Measurements from ENCODE around the gene SPATA20.
A peak's percentile ranks its signal among the peaks of the same experiment; 100 is the strongest.

The SPATA20 gene

DNA sequence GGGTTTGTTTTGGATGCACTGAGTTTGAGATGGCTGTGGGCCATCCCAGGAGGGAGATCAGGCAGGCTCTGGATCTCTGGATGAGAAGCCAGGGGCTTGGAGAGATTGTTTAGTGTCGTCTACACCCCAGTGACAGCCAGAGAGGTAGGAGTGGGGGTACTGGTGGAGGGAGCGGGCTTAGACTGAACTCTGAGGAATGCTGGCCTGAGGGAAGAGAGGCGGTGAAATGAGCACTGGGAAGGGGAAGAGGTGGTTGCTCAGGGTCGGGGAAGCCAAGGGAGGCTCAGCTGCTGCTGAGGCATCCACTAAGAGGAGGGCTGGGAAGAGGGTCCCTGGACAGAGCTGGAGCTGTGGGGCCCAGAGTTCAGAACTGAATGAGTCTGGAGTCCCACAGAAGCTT lies 37.1 kb downstream of the SPATA20 start:
- no peak overlapping the region for H3K4me3 ChIP-seq
- peaks cover 17% of the 10 kb centered on the region for H3K4me1 ChIP-seq
- TF ChIP-seq Cebpa-rat (IDR thresholded peaks at IDR 0.05), result no peak
- no peaks in the 10 kb centered on the region for H3K36me3 ChIP-seq
- no peaks in the 10 kb centered on the region for H3K9me3 ChIP-seq
- no peaks in the 10 kb centered on the region for H4K20me1 ChIP-seq
- H3K27me3 ChIP-seq, result no peaks in the 10 kb centered on the region
- H3K4me2 ChIP-seq, result no peak overlapping the region
- H3K9ac ChIP-seq, result no peak overlapping the region
- H3K27ac ChIP-seq, result no peak overlapping the region

DNA sequence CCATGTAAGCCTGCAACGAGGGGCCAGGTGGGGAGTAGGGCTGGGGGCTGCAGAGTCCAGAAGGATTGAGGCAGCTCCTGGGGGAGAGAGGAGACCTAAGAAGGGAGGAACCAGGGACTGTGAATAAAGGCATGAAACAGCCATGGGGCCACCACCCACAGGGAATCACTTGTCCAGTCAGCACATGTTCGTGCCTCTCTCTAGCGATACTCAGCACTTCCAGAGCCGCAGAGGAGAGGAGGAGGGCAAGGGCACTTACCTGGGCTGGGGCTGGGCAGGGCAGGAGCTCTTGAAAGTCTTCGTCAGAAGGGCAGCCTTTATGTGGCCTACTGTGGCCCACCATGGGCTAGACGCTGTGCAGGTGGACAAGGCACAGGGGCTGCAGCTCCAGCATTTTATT lies 37.8 kb downstream of the SPATA20 start:
- no peaks in the 10 kb centered on the region for H3K9me3 ChIP-seq
- H3K36me3 ChIP-seq, result no peaks in the 10 kb centered on the region
- peaks cover 17% of the 10 kb centered on the region for H3K4me1 ChIP-seq
- no peak overlapping the region for H3K4me2 ChIP-seq
- H3K27ac ChIP-seq, result no peak overlapping the region
- no peak overlapping the region for H3K4me3 ChIP-seq
- H4K20me1 ChIP-seq, result no peaks in the 10 kb centered on the region
- H3K27me3 ChIP-seq, result no peaks in the 10 kb centered on the region
- H3K9ac ChIP-seq, result no peak overlapping the region
- no peak for TF ChIP-seq Cebpa-rat (IDR thresholded peaks at IDR 0.05)

DNA sequence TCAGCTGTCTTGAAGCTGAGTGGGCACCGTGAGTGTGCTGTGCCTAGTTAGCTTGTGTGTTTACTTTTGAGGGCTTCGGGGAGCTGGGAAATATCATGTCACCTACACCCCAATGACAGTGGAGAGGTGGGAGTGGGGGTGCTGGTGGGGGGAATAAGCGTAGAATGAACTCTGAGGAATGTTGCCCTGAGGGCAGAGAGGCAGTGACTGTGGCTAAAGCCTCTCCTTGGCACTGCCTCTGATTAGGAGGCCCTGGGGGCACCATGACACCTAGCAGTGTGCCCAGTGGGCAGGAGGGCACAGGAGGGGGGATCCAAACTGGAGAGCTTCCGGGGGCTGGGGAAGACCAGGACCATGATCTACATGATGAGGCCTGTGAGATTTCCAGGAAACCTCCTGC lies 38.4 kb downstream of the SPATA20 start:
- no peak overlapping the region for H3K4me3 ChIP-seq
- peaks cover 17% of the 10 kb centered on the region for H3K4me1 ChIP-seq
- H3K36me3 ChIP-seq, result no peaks in the 10 kb centered on the region
- H3K27ac ChIP-seq, result no peak overlapping the region
- no peaks in the 10 kb centered on the region for H4K20me1 ChIP-seq
- H3K9me3 ChIP-seq, result no peaks in the 10 kb centered on the region
- H3K4me2 ChIP-seq, result no peak overlapping the region
- H3K27me3 ChIP-seq, result no peaks in the 10 kb centered on the region
- no peak for TF ChIP-seq Cebpa-rat (IDR thresholded peaks at IDR 0.05)
- H3K9ac ChIP-seq, result no peak overlapping the region

DNA sequence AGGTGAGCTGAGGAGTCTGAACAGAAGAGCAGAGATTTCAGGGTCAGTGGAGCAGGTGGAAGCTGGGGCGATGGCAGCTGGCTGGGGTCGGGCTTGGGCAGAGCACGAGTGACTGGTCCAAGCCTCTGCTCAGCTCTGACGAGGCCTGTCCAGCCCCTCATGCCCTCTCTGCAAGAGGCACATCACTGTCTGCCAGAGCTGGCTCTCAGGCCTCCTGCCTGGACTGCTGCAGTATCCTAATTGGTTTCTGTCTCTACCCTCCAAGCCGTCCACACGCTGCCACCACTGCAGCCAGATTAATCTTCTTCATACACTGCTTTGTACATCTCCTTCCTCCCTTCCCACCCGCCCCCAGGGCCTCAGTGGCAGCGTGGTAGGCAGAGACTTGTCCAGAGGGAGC lies 38.9 kb downstream of the SPATA20 start:
- no peak overlapping the region for H3K4me2 ChIP-seq
- H3K4me3 ChIP-seq, result no peak overlapping the region
- TF ChIP-seq Cebpa-rat (IDR thresholded peaks at IDR 0.05), result no peak
- H3K36me3 ChIP-seq, result no peaks in the 10 kb centered on the region
- H3K9ac ChIP-seq, result no peak overlapping the region
- H3K27me3 ChIP-seq, result no peaks in the 10 kb centered on the region
- H3K9me3 ChIP-seq, result no peaks in the 10 kb centered on the region
- peaks cover 17% of the 10 kb centered on the region for H3K4me1 ChIP-seq
- no peaks in the 10 kb centered on the region for H4K20me1 ChIP-seq
- H3K27ac ChIP-seq, result no peak overlapping the region

DNA sequence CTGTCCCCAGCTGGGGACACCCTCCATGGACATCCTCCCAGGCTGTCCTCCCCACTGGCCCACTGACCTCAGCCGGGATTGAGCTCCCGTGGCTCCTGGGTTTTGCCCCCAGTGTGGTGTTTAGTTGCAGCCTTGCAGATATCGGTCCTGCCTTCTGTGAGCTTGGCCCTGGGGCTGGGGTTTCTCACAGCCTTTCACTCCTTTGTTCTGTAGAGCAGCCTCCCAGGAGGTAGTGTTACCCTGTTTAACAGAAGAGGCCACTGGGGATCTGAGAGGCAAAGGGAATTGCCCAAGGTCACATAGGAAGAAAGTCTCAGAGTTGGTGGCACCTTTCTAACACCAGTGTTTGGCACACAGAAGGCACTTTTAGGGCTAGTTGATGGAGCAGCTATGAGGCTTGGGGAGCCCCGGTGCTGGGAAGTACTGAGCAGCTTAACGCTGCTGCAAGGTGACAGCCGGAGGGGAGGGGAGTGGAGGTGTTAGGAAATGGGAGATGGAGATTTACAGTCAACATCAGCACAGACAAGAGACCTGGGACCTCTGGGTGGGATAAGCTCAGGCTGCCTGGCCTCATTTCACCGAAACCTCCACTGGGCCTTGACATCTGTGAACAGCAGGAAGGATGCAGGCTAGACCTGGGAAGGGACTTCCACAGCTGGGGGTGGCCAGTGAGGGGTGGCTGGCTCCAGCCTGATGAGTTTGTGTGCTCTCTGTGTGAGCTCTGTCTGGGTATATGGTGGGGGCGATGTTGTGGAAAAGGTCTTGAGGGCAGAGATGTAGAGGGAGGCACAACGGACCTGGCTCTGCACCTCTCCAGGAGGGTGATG lies 39.7 kb downstream of the SPATA20 start:
- Histone ChIP-seq H3K27ac (no peak overlapping the region), H3K9me3 (no peaks in the 10 kb centered on the region), H3K4me3 (no peak overlapping the region), H3K27me3 (no peaks in the 10 kb centered on the region), H3K36me3 (no peaks in the 10 kb centered on the region), H3K4me2 (peak overlapping the region; percentile 40), H3K4me1 (peaks cover 17% of the 10 kb centered on the region), H3K9ac (no peak overlapping the region), H4K20me1 (no peaks in the 10 kb centered on the region)
- TF ChIP-seq Cebpa-rat (IDR thresholded peaks at IDR 0.05), result no peak

GRCh38 chr17:50587571-50587970 lies 40.6 kb downstream of the SPATA20 start:
- Histone ChIP-seq H3K9me3 (no peaks in the 10 kb centered on the region), H3K4me3 (no peak overlapping the region), H3K27me3 (no peaks in the 10 kb centered on the region), H3K4me1 (peaks cover 17% of the 10 kb centered on the region), H3K27ac (no peak overlapping the region), H4K20me1 (no peaks in the 10 kb centered on the region), H3K36me3 (no peaks in the 10 kb centered on the region), H3K4me2 (peak overlapping the region; percentile 40), H3K9ac (no peak overlapping the region)
- no peak for TF ChIP-seq Cebpa-rat (IDR thresholded peaks at IDR 0.05)

DNA sequence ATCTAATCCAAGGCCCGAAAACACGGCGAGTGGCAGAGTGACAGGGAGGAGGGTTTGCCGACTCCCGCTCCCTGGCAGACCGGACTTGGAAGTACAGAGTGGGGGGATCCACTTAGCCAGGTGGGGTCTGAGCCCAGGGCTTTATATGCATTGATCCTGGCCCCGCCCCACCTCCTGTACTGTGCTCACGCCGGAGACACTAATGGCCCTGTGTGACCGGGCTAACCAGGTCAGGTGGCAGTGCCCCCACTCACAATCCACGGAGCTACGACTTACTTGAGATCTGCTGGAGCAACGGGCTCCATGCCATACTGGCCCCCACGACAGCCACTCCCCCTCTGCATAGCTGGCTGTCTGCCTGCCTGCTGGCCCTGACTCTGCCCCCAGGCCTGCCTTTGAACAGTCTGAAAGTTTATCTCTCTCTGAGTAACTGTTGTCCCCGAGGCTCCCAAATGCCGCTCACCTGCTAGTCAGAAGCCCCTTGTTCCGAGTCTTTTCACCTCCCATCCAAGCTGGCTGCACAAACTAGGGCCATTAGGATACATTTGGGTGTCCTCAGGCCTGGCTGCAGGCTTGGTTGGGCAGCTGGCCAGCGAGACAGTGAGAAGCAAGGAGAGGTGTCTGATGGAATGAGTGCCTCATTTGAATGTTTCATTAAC lies 41.5 kb downstream of the SPATA20 start:
- Histone ChIP-seq H3K9ac (no peak overlapping the region), H3K27ac (no peak overlapping the region), H3K4me2 (no peak overlapping the region), H3K27me3 (no peaks in the 10 kb centered on the region), H3K9me3 (no peaks in the 10 kb centered on the region), H3K36me3 (no peaks in the 10 kb centered on the region), H3K4me3 (no peak overlapping the region), H4K20me1 (no peaks in the 10 kb centered on the region), H3K4me1 (peaks cover 17% of the 10 kb centered on the region)
- TF ChIP-seq Cebpa-rat (IDR thresholded peaks at IDR 0.05), result no peak

- Histone ChIP-seq H4K20me1 (no peaks in the 10 kb centered on the region), H3K4me2 (no peak overlapping the region), H3K4me3 (no peak overlapping the region), H3K27ac (no peak overlapping the region), H3K9me3 (no peaks in the 10 kb centered on the region), H3K27me3 (no peaks in the 10 kb centered on the region), H3K4me1 (peaks cover 17% of the 10 kb centered on the region), H3K9ac (no peak overlapping the region), H3K36me3 (no peaks in the 10 kb centered on the region)
- no peak for TF ChIP-seq Cebpa-rat (IDR thresholded peaks at IDR 0.05)
Observed at GRCh38 chr17:50589095-50589705, 42.2 kb downstream of the SPATA20 start.

GRCh38 chr17:50590946-50591737 lies 44.2 kb downstream of the SPATA20 start:
- Histone ChIP-seq H3K27me3 (no peaks in the 10 kb centered on the region), H3K4me2 (no peak overlapping the region), H3K9me3 (no peaks in the 10 kb centered on the region), H3K36me3 (no peaks in the 10 kb centered on the region), H3K4me3 (no peak overlapping the region), H3K4me1 (peaks cover 17% of the 10 kb centered on the region), H4K20me1 (no peaks in the 10 kb centered on the region), H3K27ac (no peak overlapping the region), H3K9ac (no peak overlapping the region)
- no peak for TF ChIP-seq Cebpa-rat (IDR thresholded peaks at IDR 0.05)

Data from BLaER1 (cell line).